Natural killer cell (primary cell): ENCODE data around the gene CLCN2. TPM values are rescaled to one million over a fixed set of nuclear protein-coding genes. Genes with fewer than 3 reads are reported as not detected.
A peak's percentile ranks its signal among the peaks of the same experiment; 100 is the strongest.

Source experiments
- ATAC-seq, 3 donors: fragments of 150-1000 bp in 2 of 3; fragments of 200-7000 bp in 1 of 3; cut with Tn5 transposase; 1 replicate in 1 of 3; 2 replicates in 2 of 3; pipeline ENCODE4 v1.10.0; 2021; ENCODE audit warnings: mild to moderate bottlenecking in 2 of 3, moderate library complexity in 2 of 3
- DNase-seq, 2 donors: peaks; one replicate each; pipeline versions ENCODE4 v3.0.0 to v3.0.0-alpha.2; 2013 to 2021; ENCODE audit warnings: mixed read lengths in 1 of 2
- H3K27ac ChIP-seq: one replicate; pipeline ENCODE4 v1.5.1; 2013; ENCODE audit warnings: mild to moderate bottlenecking, low read length
- H3K27me3 ChIP-seq: one replicate; pipeline ENCODE4 v1.6.1; 2013; ENCODE audit warnings: low read length; ENCODE audit not compliant: control insufficient read depth, insufficient read depth
- H3K36me3 ChIP-seq: one replicate; pipeline ENCODE4 v1.6.1; 2013; ENCODE audit warnings: low read length; ENCODE audit not compliant: control insufficient read depth, insufficient read depth
- H3K4me1 ChIP-seq: one replicate; pipeline ENCODE4 v1.6.1; 2013; ENCODE audit warnings: low read length; ENCODE audit not compliant: control insufficient read depth, insufficient read depth
- H3K4me3 ChIP-seq: one replicate; pipeline ENCODE4 v1.5.1; 2013; ENCODE audit warnings: low read length
- H3K9me3 ChIP-seq: one replicate; pipeline ENCODE4 v1.6.1; 2013; ENCODE audit warnings: low read length; ENCODE audit not compliant: control insufficient read depth, insufficient read depth
- H3K27ac Mint-ChIP-seq, 2 donors: one replicate each; pipeline ENCODE4 v1.8.0; 2022; ENCODE audit warnings: mild to moderate bottlenecking in 2 of 2, mixed read lengths in 2 of 2, moderate library complexity in 1 of 2
- H3K27me3 Mint-ChIP-seq, 2 donors: one replicate each; pipeline ENCODE4 v1.8.0; 2022; ENCODE audit warnings: low read depth in 2 of 2, mixed read lengths in 2 of 2
- H3K36me3 Mint-ChIP-seq: one replicate; pipeline ENCODE4 v1.8.0; 2022; ENCODE audit warnings: mixed read lengths
- H3K4me1 Mint-ChIP-seq, 2 donors: one replicate each; pipeline ENCODE4 v1.8.0; 2022; ENCODE audit warnings: mixed read lengths in 2 of 2
- H3K4me3 Mint-ChIP-seq: one replicate; pipeline ENCODE4 v1.8.0; 2022; ENCODE audit warnings: mild to moderate bottlenecking, moderate library complexity, mixed read lengths
- H3K9me3 Mint-ChIP-seq, 2 donors: one replicate each; pipeline ENCODE4 v1.8.0; 2022; ENCODE audit warnings: mixed read lengths in 2 of 2
- CTCF ChIP-seq: fragments of 200-600 bp; IDR thresholded peaks from one replicate; pipeline ENCODE4 v1.8.0; 2022; ENCODE audit warnings: antibody characterized with exemption
- WGBS: methylation state at CpG from one replicate; pipeline ENCODE4 v1.1.7; 2013; ENCODE audit warnings: missing lambda C conversion rate; ENCODE audit not compliant: insufficient coverage; 5-methylcytosine and 5-hydroxymethylcytosine counted together
- intact Hi-C: fragments of 100-400 bp; cut with micrococcal nuclease; formaldehyde crosslinking; loops from one replicate; pipeline ENCODE4 v1.14.2; 2022
- total RNA-seq, 4 donors: library from RNA; stranded (reverse); fragments of 120-200 nt in 1 of 4; gene quantifications; one replicate each; pipeline versions ENCODE4 v1.2.3 to v1.2.4, GENCODE V29; 2013 to 2022

CLCN2 gene
- total RNA-seq, 3 donors from 2014 or later (not counting 1 experiment from before 2014, with no cell fraction given): 7.8 to 8.2 (median 8.1) TPM

- Mint-ChIP-seq H3K27ac (peak overlapping the region; percentile 78 to 80), H3K4me1 (peaks cover 17 to 41% of the 10 kb centered on the region in 2 donors), H3K27me3 (peaks cover 0 to 7% of the 10 kb centered on the region in 2 donors), H3K36me3 (peaks cover 20% of the 10 kb centered on the region), H3K9me3 (no peaks in the 10 kb centered on the region), H3K4me3 (peak overlapping the region; percentile 35)
- Histone ChIP-seq H3K9me3 (no peaks in the 10 kb centered on the region), H3K4me1 (peaks cover 23% of the 10 kb centered on the region), H3K27me3 (no peaks in the 10 kb centered on the region), H3K27ac (no peak overlapping the region), H3K36me3 (peaks cover 55% of the 10 kb centered on the region), H3K4me3 (no peak overlapping the region)
- intact Hi-C loops: loop anchor here (2.0 kb wide), 1 partner anchor 13 kb away; no protein-coding TSS in a partner anchor
- no peak for ATAC-seq
- WGBS: 88% methylated on average over 3 of the region's 3 CpGs
- TF ChIP-seq CTCF: no peak
- DNase-seq: no peak
These were observed 27.7 kb downstream of the CLCN2 start for GRCh38 chr3:184333700-184334099.

DNA sequence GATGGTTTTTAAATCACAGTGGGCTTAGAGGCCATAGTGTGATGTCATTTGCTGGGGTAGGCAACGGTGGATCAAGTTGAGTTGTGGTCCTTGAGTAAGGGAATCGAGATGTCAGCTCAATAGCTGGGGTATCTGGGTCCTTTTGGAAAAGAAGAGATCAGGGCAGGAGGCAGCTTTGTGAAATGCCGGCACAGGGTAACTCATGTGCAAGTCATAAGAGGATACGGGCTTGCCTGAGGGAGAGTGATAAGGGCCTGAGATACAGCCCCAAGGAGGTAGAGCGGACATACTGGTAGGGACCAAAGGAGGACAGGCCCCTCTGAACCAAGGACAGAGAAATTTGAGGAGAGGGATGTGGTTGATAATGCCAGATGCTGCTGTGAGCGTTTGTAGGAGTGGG is 28.2 kb downstream of the CLCN2 start:
- Mint-ChIP-seq H3K36me3 (peaks cover 24% of the 10 kb centered on the region), H3K27me3 (peaks cover 0 to 7% of the 10 kb centered on the region in 2 donors), H3K4me1 (peaks cover 17 to 43% of the 10 kb centered on the region in 2 donors), H3K27ac (peak overlapping the region; percentile 78 to 80), H3K9me3 (no peaks in the 10 kb centered on the region), H3K4me3 (peak overlapping the region; percentile 4)
- Histone ChIP-seq H3K4me3 (no peak overlapping the region), H3K27me3 (no peaks in the 10 kb centered on the region), H3K27ac (no peak overlapping the region), H3K36me3 (peaks cover 60% of the 10 kb centered on the region), H3K4me1 (peaks cover 20% of the 10 kb centered on the region), H3K9me3 (no peaks in the 10 kb centered on the region)
- no peak for DNase-seq
- WGBS: 93% methylated on average over 6 of the region's 6 CpGs
- intact Hi-C loops: no loop called here
- TF ChIP-seq CTCF: no peak
- no peak for ATAC-seq

GRCh38 chr3:184332370-184333090 is 28.9 kb downstream of the CLCN2 start:
- Histone ChIP-seq H3K27ac (no peak overlapping the region), H3K9me3 (no peaks in the 10 kb centered on the region), H3K36me3 (peaks cover 67% of the 10 kb centered on the region), H3K4me1 (peaks cover 20% of the 10 kb centered on the region), H3K27me3 (no peaks in the 10 kb centered on the region), H3K4me3 (no peak overlapping the region)
- no peak for TF ChIP-seq CTCF
- Mint-ChIP-seq H3K27me3 (peaks cover 0 to 1% of the 10 kb centered on the region in 2 donors), H3K4me3 (peak overlapping the region; percentile 1), H3K36me3 (peaks cover 24% of the 10 kb centered on the region), H3K4me1 (peaks cover 12 to 37% of the 10 kb centered on the region in 2 donors), H3K27ac (peak overlapping the region; percentile 78 to 80), H3K9me3 (no peaks in the 10 kb centered on the region)
- 90% methylated on average over 10 of the region's 10 CpGs for WGBS
- intact Hi-C loops: no loop called here
- ATAC-seq (no peak), DNase-seq (no peak)
